ENCODE results near the gene MAP3K1. TPM values are rescaled to one million over a fixed set of nuclear protein-coding genes. Genes with fewer than 3 reads are reported as not detected.
A peak's percentile ranks its signal among the peaks of the same experiment; 100 is the strongest.
"Not testable (repeated sequence)": the region's sequence is repeated elsewhere in the genome, so short reads cannot be mapped to it uniquely, and the experiment has no call there.

The MAP3K1 gene
- total RNA-seq, 1 experiment from 2014 or later, result 5.1 TPM

- no peak for DNase-seq (ENCODE audit: extremely low read depth, low read depth)
Observed at GRCh38 chr5:56815658-56816545, 553 bp downstream of the MAP3K1 start.

GRCh38 chr5:56816546-56817081, 1.3 kb downstream of the MAP3K1 start:
- peak; percentile 28 for DNase-seq (ENCODE audit: extremely low read depth, low read depth)

GRCh38 chr5:56817263-56818014, 2.1 kb downstream of the MAP3K1 start:
- no peak for DNase-seq (ENCODE audit: extremely low read depth, low read depth)

GRCh38 chr5:56818450-56819037, 3.2 kb downstream of the MAP3K1 start:
- no peak for DNase-seq (ENCODE audit: extremely low read depth, low read depth)

GRCh38 chr5:56819060-56819881, 3.9 kb downstream of the MAP3K1 start:
- DNase-seq (ENCODE audit: extremely low read depth, low read depth), result no peak

- not testable (repeated sequence) for DNase-seq (ENCODE audit: extremely low read depth, low read depth)
Observed at GRCh38 chr5:56821868-56822267, 6.5 kb downstream of the MAP3K1 start.

- no peak for DNase-seq (ENCODE audit: extremely low read depth, low read depth)
Observed at GRCh38 chr5:56822981-56823380, 7.6 kb downstream of the MAP3K1 start.

- DNase-seq (ENCODE audit: extremely low read depth, low read depth), result no peak
Observed at GRCh38 chr5:56824019-56824418, 8.7 kb downstream of the MAP3K1 start.

- DNase-seq (ENCODE audit: extremely low read depth, low read depth), result no peak
Observed at GRCh38 chr5:56825222-56825824, 10.0 kb downstream of the MAP3K1 start.

GRCh38 chr5:56827049-56827448, 11.7 kb downstream of the MAP3K1 start:
- no peak for DNase-seq (ENCODE audit: extremely low read depth, low read depth)

GRCh38 chr5:56827924-56828323, 12.6 kb downstream of the MAP3K1 start:
- no peak for DNase-seq (ENCODE audit: extremely low read depth, low read depth)

- no peak for DNase-seq (ENCODE audit: extremely low read depth, low read depth)
Observed at GRCh38 chr5:56829137-56829908, 14.0 kb downstream of the MAP3K1 start.

GRCh38 chr5:56831773-56832172, 16.4 kb downstream of the MAP3K1 start:
- no peak for DNase-seq (ENCODE audit: extremely low read depth, low read depth)

GRCh38 chr5:56833325-56833724, 18.0 kb downstream of the MAP3K1 start:
- DNase-seq (ENCODE audit: extremely low read depth, low read depth), result no peak

GRCh38 chr5:56837381-56837780, 22.0 kb downstream of the MAP3K1 start:
- DNase-seq (ENCODE audit: extremely low read depth, low read depth), result no peak

- DNase-seq (ENCODE audit: extremely low read depth, low read depth), result no peak
Observed at GRCh38 chr5:56837956-56838355, 22.6 kb downstream of the MAP3K1 start.

GRCh38 chr5:56838409-56839039, 23.2 kb downstream of the MAP3K1 start:
- peak; percentile 55 for DNase-seq (ENCODE audit: extremely low read depth, low read depth)

GRCh38 chr5:56839062-56839461, 23.7 kb downstream of the MAP3K1 start:
- DNase-seq (ENCODE audit: extremely low read depth, low read depth), result no peak

GRCh38 chr5:56840597-56840996, 25.2 kb downstream of the MAP3K1 start:
- no peak for DNase-seq (ENCODE audit: extremely low read depth, low read depth)

Data from NCI-H460 (cell line).